T-cell (primary cell): ENCODE data around the gene SYT7. TPM values are rescaled to one million over a fixed set of nuclear protein-coding genes. Genes with fewer than 3 reads are reported as not detected.

Source experiments
- ATAC-seq, 4 experiments: fragments of 200-7000 bp in 3 of 4; fragments of 150-1000 bp in 1 of 4; cut with Tn5 transposase; replicated peaks in 1 of 4; 1 replicate in 3 of 4; 2 replicates in 1 of 4; pipeline ENCODE4 v1.10.0; 2021; ENCODE audit warnings: moderate library complexity in 3 of 4, mild to moderate bottlenecking in 2 of 4, moderate number of reproducible peaks in 1 of 4
- CTCF ChIA-PET, 2 donors: fragments of 300-600 bp; sonication (Branson Sonifier 250); formaldehyde crosslinking; loops; one replicate each; lab custom pipeline; 2022; ENCODE audit warnings: antibody characterized with exemption in 2 of 2; lab: Charles Lee
- POLR2A ChIA-PET, 2 donors: fragments of 300-600 bp; sonication (Branson Sonifier 250); formaldehyde crosslinking; loops; one replicate each; lab custom pipeline; 2022; ENCODE audit warnings: antibody characterized with exemption in 2 of 2; lab: Charles Lee
- DNase-seq, 35 experiments: peaks; one replicate each; pipeline versions ENCODE4 v3.0.0 to v3.0.0-alpha.2; 2013 to 2023
- H3K27ac ChIP-seq: one replicate; pipeline ENCODE4 v1.5.1; 2013; ENCODE audit warnings: low read length
- H3K27me3 ChIP-seq, 2 experiments: replicated peaks in 1 of 2; 1 replicate in 1 of 2; 2 replicates in 1 of 2; pipeline versions ENCODE4 v1.6.1 to v1.7.0; 2013; ENCODE audit warnings: low read length in 1 of 2, mixed read lengths in 1 of 2; ENCODE audit not compliant: control insufficient read depth in 2 of 2, insufficient read depth in 2 of 2; ENCODE audit errors: extremely low read depth in 1 of 2
- H3K36me3 ChIP-seq, 2 donors: 1 replicate in 1 of 2; 2 replicates in 1 of 2; pipeline versions ENCODE4 v1.6.1 to v1.7.0; 2013; ENCODE audit warnings: low read length in 1 of 2; ENCODE audit not compliant: control insufficient read depth in 2 of 2, insufficient read depth in 1 of 2; ENCODE audit errors: extremely low read depth in 1 of 2
- H3K4me1 ChIP-seq, 2 experiments: 1 replicate in 1 of 2; 2 replicates in 1 of 2; pipeline versions ENCODE4 v1.6.1 to v1.7.0; 2013; ENCODE audit warnings: low read length in 2 of 2, mixed read lengths in 1 of 2; ENCODE audit not compliant: insufficient read depth in 2 of 2, control insufficient read depth in 1 of 2; ENCODE audit errors: extremely low read depth in 1 of 2
- H3K4me3 ChIP-seq, 2 donors: 1 replicate in 1 of 2; 2 replicates in 1 of 2; pipeline versions ENCODE4 v1.5.1 to v1.7.0; 2013; ENCODE audit warnings: mild to moderate bottlenecking in 2 of 2, low read length in 1 of 2, moderate library complexity in 1 of 2; ENCODE audit not compliant: control insufficient read depth in 1 of 2; ENCODE audit errors: extremely low read depth in 1 of 2
- H3K9me3 ChIP-seq: 2 replicates; pipeline ENCODE4 v1.7.0; 2013
- H3K27ac Mint-ChIP-seq, 2 donors: one replicate each; pipeline ENCODE4 v1.8.0; 2020 to 2021; ENCODE audit warnings: mild to moderate bottlenecking in 2 of 2, mixed read lengths in 2 of 2
- H3K27me3 Mint-ChIP-seq, 2 donors: one replicate each; pipeline ENCODE4 v1.8.0; 2021 to 2022; ENCODE audit warnings: mixed read lengths in 2 of 2
- H3K36me3 Mint-ChIP-seq: one replicate; pipeline ENCODE4 v1.8.0; 2021; ENCODE audit warnings: mixed read lengths
- H3K4me1 Mint-ChIP-seq, 3 donors: one replicate each; pipeline ENCODE4 v1.8.0; 2020 to 2022; ENCODE audit warnings: mixed read lengths in 3 of 3, mild to moderate bottlenecking in 1 of 3
- H3K4me3 Mint-ChIP-seq, 3 donors: one replicate each; pipeline ENCODE4 v1.8.0; 2020 to 2022; ENCODE audit warnings: mild to moderate bottlenecking in 3 of 3, mixed read lengths in 3 of 3, moderate library complexity in 3 of 3
- H3K9me3 Mint-ChIP-seq, 3 donors: one replicate each; pipeline ENCODE4 v1.8.0; 2020 to 2022; ENCODE audit warnings: mixed read lengths in 3 of 3
- WGBS: methylation state at CpG from one replicate; pipeline ENCODE4 v1.1.5; 2013; ENCODE audit warnings: missing lambda C conversion rate; ENCODE audit not compliant: insufficient coverage; 5-methylcytosine and 5-hydroxymethylcytosine counted together
- total RNA-seq, 35 experiments: library from RNA in 6 of 35; stranded (reverse) in 6 of 35; fragments of 120-200 nt in 1 of 35; gene quantifications; one replicate each; pipeline versions ENCODE4 v1.2.1 to v1.2.4 and lab custom pipeline; 2013 to 2026

The SYT7 gene
- total RNA-seq, 5 donors from 2014 or later (not counting 1 experiment from before 2014, with no cell fraction given) = 0.19 to 0.26 (median 0.20) TPM; not detected in 2

GRCh38 chr11:61553373-61554171 is 27.3 kb downstream of the SYT7 start:
- H3K4me3 ChIP-seq = no peak overlapping the region
- H3K27ac Mint-ChIP-seq = no peak overlapping the region
- H3K27me3 Mint-ChIP-seq = peaks cover 60% of the 10 kb centered on the region in 2 donors
- DNase-seq (no peak), ATAC-seq (no peak)
- H3K36me3 ChIP-seq = no peaks in the 10 kb centered on the region
- ChIA-PET CTCF (no interaction called here), POLR2A (no interaction called here)
- H3K9me3 Mint-ChIP-seq = no peaks in the 10 kb centered on the region
- H3K36me3 Mint-ChIP-seq = no peaks in the 10 kb centered on the region
- H3K27ac ChIP-seq = no peak overlapping the region
- H3K9me3 ChIP-seq = no peaks in the 10 kb centered on the region
- H3K4me1 ChIP-seq = peaks cover 0 to 3% of the 10 kb centered on the region in 2 experiments
- H3K4me1 Mint-ChIP-seq = peaks cover 0 to 17% (median 12%) of the 10 kb centered on the region in 3 donors
- 41% methylated on average over 5 of the region's 15 CpGs for WGBS
- no peak overlapping the region for H3K4me3 Mint-ChIP-seq
- peaks cover 7 to 91% of the 10 kb centered on the region in 2 experiments for H3K27me3 ChIP-seq

GRCh38 chr11:61552108-61552635 is 28.7 kb downstream of the SYT7 start:
- 85% methylated on average over 7 of the region's 13 CpGs for WGBS
- Histone ChIP-seq H3K27ac (no peak overlapping the region), H3K4me1 (peaks cover 0 to 3% of the 10 kb centered on the region in 2 experiments), H3K36me3 (no peaks in the 10 kb centered on the region), H3K27me3 (peaks cover 7 to 81% of the 10 kb centered on the region in 2 experiments), H3K4me3 (no peak overlapping the region), H3K9me3 (no peaks in the 10 kb centered on the region)
- Mint-ChIP-seq H3K9me3 (no peaks in the 10 kb centered on the region), H3K4me3 (no peak overlapping the region), H3K36me3 (no peaks in the 10 kb centered on the region), H3K27ac (no peak overlapping the region), H3K27me3 (peaks cover 54 to 56% of the 10 kb centered on the region in 2 donors), H3K4me1 (peaks cover 0 to 17% (median 12%) of the 10 kb centered on the region in 3 donors)
- DNase-seq (no peak), ATAC-seq (no peak)
- POLR2A ChIA-PET = no interaction called here
- CTCF ChIA-PET = no interaction called here

- Histone ChIP-seq H3K36me3 (no peaks in the 10 kb centered on the region), H3K9me3 (no peaks in the 10 kb centered on the region), H3K4me3 (no peak overlapping the region), H3K27me3 (peaks cover 7 to 77% of the 10 kb centered on the region in 2 experiments), H3K4me1 (peaks cover 0 to 3% of the 10 kb centered on the region in 2 experiments), H3K27ac (no peak overlapping the region)
- no peaks in the 10 kb centered on the region for H3K9me3 Mint-ChIP-seq
- no peak overlapping the region for H3K27ac Mint-ChIP-seq
- H3K36me3 Mint-ChIP-seq = no peaks in the 10 kb centered on the region
- ATAC-seq (no peak), DNase-seq (no peak)
- POLR2A ChIA-PET = no interaction called here
- H3K27me3 Mint-ChIP-seq = peaks cover 52 to 54% of the 10 kb centered on the region in 2 donors
- peaks cover 0 to 17% (median 12%) of the 10 kb centered on the region in 3 donors for H3K4me1 Mint-ChIP-seq
- no peak overlapping the region for H3K4me3 Mint-ChIP-seq
- 61% methylated on average over 5 of the region's 12 CpGs for WGBS
- CTCF ChIA-PET = no interaction called here
Measured at GRCh38 chr11:61551634-61552033, 29.2 kb downstream of the SYT7 start.

GRCh38 chr11:61550665-61551227 is 30.1 kb downstream of the SYT7 start:
- ChIA-PET CTCF (no interaction called here), POLR2A (no interaction called here)
- peaks cover 45 to 48% of the 10 kb centered on the region in 2 donors for H3K27me3 Mint-ChIP-seq
- DNase-seq (no peak), ATAC-seq (no peak)
- H3K36me3 Mint-ChIP-seq = no peaks in the 10 kb centered on the region
- Histone ChIP-seq H3K4me3 (no peak overlapping the region), H3K27ac (no peak overlapping the region), H3K4me1 (peaks cover 0 to 3% of the 10 kb centered on the region in 2 experiments), H3K9me3 (no peaks in the 10 kb centered on the region), H3K27me3 (peaks cover 4 to 72% of the 10 kb centered on the region in 2 experiments), H3K36me3 (no peaks in the 10 kb centered on the region)
- no peak overlapping the region for H3K27ac Mint-ChIP-seq
- 83% methylated on average over 16 of the region's 18 CpGs for WGBS
- no peaks in the 10 kb centered on the region for H3K9me3 Mint-ChIP-seq
- H3K4me3 Mint-ChIP-seq = no peak overlapping the region
- peaks cover 0 to 13% (median 10%) of the 10 kb centered on the region in 3 donors for H3K4me1 Mint-ChIP-seq

GRCh38 chr11:61549662-61550568 is 31.0 kb downstream of the SYT7 start:
- no peak for DNase-seq
- ChIA-PET POLR2A (no interaction called here), CTCF (interaction anchor here in 1 of 2 donors (0.6 kb wide), 1 partner anchor 389 kb away, joined by 5 read pairs; no protein-coding TSS in a partner anchor)
- Histone ChIP-seq H3K4me3 (no peak overlapping the region), H3K36me3 (no peaks in the 10 kb centered on the region), H3K4me1 (no peaks in the 10 kb centered on the region), H3K27me3 (peaks cover 4 to 72% of the 10 kb centered on the region in 2 experiments), H3K27ac (no peak overlapping the region), H3K9me3 (no peaks in the 10 kb centered on the region)
- 65% methylated on average over 20 of the region's 23 CpGs for WGBS
- Mint-ChIP-seq H3K36me3 (no peaks in the 10 kb centered on the region), H3K27ac (no peak overlapping the region), H3K9me3 (no peaks in the 10 kb centered on the region), H3K4me3 (no peak overlapping the region), H3K4me1 (peaks cover 6 to 10% (median 7%) of the 10 kb centered on the region in 3 donors), H3K27me3 (peaks cover 48 to 50% of the 10 kb centered on the region in 2 donors)
- no peak for ATAC-seq

- Histone ChIP-seq H3K27me3 (peaks cover under 1 to 72% of the 10 kb centered on the region in 2 experiments), H3K4me3 (no peak overlapping the region), H3K9me3 (no peaks in the 10 kb centered on the region), H3K27ac (no peak overlapping the region), H3K36me3 (no peaks in the 10 kb centered on the region), H3K4me1 (no peaks in the 10 kb centered on the region)
- ATAC-seq = no peak
- peaks cover 3 to 6% (median 6%) of the 10 kb centered on the region in 3 donors for H3K4me1 Mint-ChIP-seq
- H3K9me3 Mint-ChIP-seq = peaks cover 0 to under 1% (median 0%) of the 10 kb centered on the region in 3 donors
- peaks cover 41 to 43% of the 10 kb centered on the region in 2 donors for H3K27me3 Mint-ChIP-seq
- CTCF ChIA-PET = interaction anchor here in 1 of 2 donors (0.6 kb wide), 1 partner anchor 390 kb away, joined by 5 read pairs; no protein-coding TSS in a partner anchor
- no peak for DNase-seq
- POLR2A ChIA-PET = no interaction called here
- 76% methylated on average over 8 of the region's 8 CpGs for WGBS
- no peaks in the 10 kb centered on the region for H3K36me3 Mint-ChIP-seq
- no peak overlapping the region for H3K27ac Mint-ChIP-seq
- H3K4me3 Mint-ChIP-seq = no peak overlapping the region
Measured at GRCh38 chr11:61549177-61549576, 31.7 kb downstream of the SYT7 start.
